GM12892 (cell line): ENCODE results near the gene KRTAP5-5.

Experiments
- POLR2A ChIP-seq: IDR thresholded peaks from 2 replicates; pipeline ENCODE4 v1.6.1; 2011; ENCODE audit warnings: low read depth, low read length, control low read depth
- POLR2AphosphoS5 ChIP-seq: IDR thresholded peaks from 2 replicates; pipeline ENCODE4 v1.6.1; 2011; ENCODE audit warnings: low read depth, low read length, control low read depth

GRCh38 chr11:1642288-1643145 is 12.9 kb downstream of the KRTAP5-5 start:
- TF ChIP-seq POLR2A: no peak
- no peak for TF ChIP-seq POLR2AphosphoS5
